Lower leg skin (tissue), 3 donors: ENCODE results near the gene TRIO.

Experiments
- POLR2A ChIP-seq, 2 donors: fragments of 450-650 bp; IDR thresholded peaks; one replicate each; pipeline ENCODE4 v1.6.1; 2016 to 2017; ENCODE audit warnings: antibody characterized with exemption in 2 of 2, mild to moderate bottlenecking in 1 of 2, moderate library complexity in 1 of 2
- TF ChIP-seq, protein P1 (sequence below), 3 donors: fragments of 450-650 bp; IDR thresholded peaks; one replicate each; pipeline ENCODE4 v1.5.1; 2016; ENCODE audit warnings: antibody characterized with exemption in 3 of 3, mild to moderate bottlenecking in 3 of 3, moderate library complexity in 2 of 3

GRCh38 chr5:14411216-14411615 is 268.1 kb downstream of the TRIO start:
- TF ChIP-seq, protein P1, sequence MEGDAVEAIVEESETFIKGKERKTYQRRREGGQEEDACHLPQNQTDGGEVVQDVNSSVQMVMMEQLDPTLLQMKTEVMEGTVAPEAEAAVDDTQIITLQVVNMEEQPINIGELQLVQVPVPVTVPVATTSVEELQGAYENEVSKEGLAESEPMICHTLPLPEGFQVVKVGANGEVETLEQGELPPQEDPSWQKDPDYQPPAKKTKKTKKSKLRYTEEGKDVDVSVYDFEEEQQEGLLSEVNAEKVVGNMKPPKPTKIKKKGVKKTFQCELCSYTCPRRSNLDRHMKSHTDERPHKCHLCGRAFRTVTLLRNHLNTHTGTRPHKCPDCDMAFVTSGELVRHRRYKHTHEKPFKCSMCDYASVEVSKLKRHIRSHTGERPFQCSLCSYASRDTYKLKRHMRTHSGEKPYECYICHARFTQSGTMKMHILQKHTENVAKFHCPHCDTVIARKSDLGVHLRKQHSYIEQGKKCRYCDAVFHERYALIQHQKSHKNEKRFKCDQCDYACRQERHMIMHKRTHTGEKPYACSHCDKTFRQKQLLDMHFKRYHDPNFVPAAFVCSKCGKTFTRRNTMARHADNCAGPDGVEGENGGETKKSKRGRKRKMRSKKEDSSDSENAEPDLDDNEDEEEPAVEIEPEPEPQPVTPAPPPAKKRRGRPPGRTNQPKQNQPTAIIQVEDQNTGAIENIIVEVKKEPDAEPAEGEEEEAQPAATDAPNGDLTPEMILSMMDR (IDR thresholded peaks at IDR 0.05) = no peak
- TF ChIP-seq POLR2A (IDR thresholded peaks at IDR 0.05) = no peak
